HCT116 (cell line): ENCODE data around the gene CENPL. TPM values are rescaled to one million over a fixed set of nuclear protein-coding genes. Genes with fewer than 3 reads are reported as not detected.
"Not testable (repeated sequence)": the region's sequence is repeated elsewhere in the genome, so short reads cannot be mapped to it uniquely, and the experiment has no call there.

Source experiments
- ATAC-seq: fragments of 200-7000 bp; cut with Tn5 transposase; 2 replicates; pipeline ENCODE4 v1.9.1; 2020; ENCODE audit warnings: mild to moderate bottlenecking, moderate library complexity
- BruUV-seq: library from RNA; stranded (reverse); fragments of 400-500 nt; replicated peaks from 2 replicates; lab custom pipeline; 2021; lab: Mats Ljungman, UMichigan
- CTCF ChIA-PET: fragments of 300-600 bp; sonication (Branson Sonifier 250); formaldehyde crosslinking; loops from one replicate; lab custom pipeline; 2021; ENCODE audit warnings: antibody characterized with exemption; lab: Charles Lee
- POLR2A ChIA-PET: fragments of 300-600, 350-600 bp; sonication (Branson Sonifier 250); formaldehyde crosslinking; loops from one replicate; lab custom pipeline; 2021; ENCODE audit warnings: antibody characterized with exemption; lab: Charles Lee
- RAD21 ChIA-PET, 2 experiments: fragments of 300-600 bp; sonication (Branson Sonifier 250); formaldehyde crosslinking; loops; one replicate each; lab custom pipeline; 2023; ENCODE audit warnings: low total read pairs in 2 of 2; ENCODE audit not compliant: uncharacterized antibody in 2 of 2, unreplicated experiment in 2 of 2, low non-redundant PET in 1 of 2; lab: Charles Lee
- DNase-seq: peaks from one replicate; pipeline ENCODE4 v3.0.0-alpha.2; 2010; ENCODE audit warnings: low read depth, low spot score
- H2AFZ ChIP-seq: fragments of 200-600 bp; shearing (Covaris generic), sonication (generic); 2 replicates; pipeline ENCODE4 v1.6.1; 2017; ENCODE audit warnings: low read depth, mixed run types, mixed read lengths, antibody characterized with exemption, low read length; ENCODE audit not compliant: poor library complexity, severe bottlenecking
- H3K27ac ChIP-seq: 2 replicates; pipeline ENCODE4 v1.5.1; 2012; ENCODE audit warnings: low read depth, low read length
- H3K27me3 ChIP-seq: fragments of 200-600 bp; sonication (generic); 2 replicates; pipeline ENCODE4 v1.6.1; 2016; ENCODE audit warnings: mixed run types, low read length, mixed read lengths; ENCODE audit not compliant: insufficient read depth
- H3K36me3 ChIP-seq, 2 experiments: fragments of 200-500 bp in 1 of 2; fragments of 200-600 bp in 1 of 2; sonication (Bioruptor generic) in 1 of 2; sonication (generic) in 1 of 2; 2 replicates each; pipeline versions ENCODE4 v1.5.1 to v1.6.1; 2014 to 2016; ENCODE audit warnings: low read length in 2 of 2, inconsistent platforms in 1 of 2, mixed read lengths in 1 of 2, mixed run types in 1 of 2; ENCODE audit not compliant: insufficient read depth in 2 of 2, control insufficient read depth in 1 of 2
- H3K4me1 ChIP-seq, 2 experiments: fragments of 200-600 bp in 1 of 2; sonication (generic) in 1 of 2; 2 replicates each; pipeline versions ENCODE4 v1.5.1 to v1.6.1; 2012 to 2017; ENCODE audit warnings: low read length in 2 of 2, inconsistent platforms in 1 of 2, mild to moderate bottlenecking in 1 of 2, mixed read lengths in 1 of 2, mixed run types in 1 of 2, moderate library complexity in 1 of 2; ENCODE audit not compliant: insufficient read depth in 2 of 2, control insufficient read depth in 1 of 2
- H3K4me2 ChIP-seq: fragments of 200-600 bp; sonication (generic); 2 replicates; pipeline ENCODE4 v1.6.1; 2017; ENCODE audit warnings: mixed run types, low read length, mixed read lengths
- H3K4me3 ChIP-seq, 2 experiments: fragments of 200-600 bp in 1 of 2; sonication (generic) in 1 of 2; replicated peaks in 1 of 2; 2 replicates each; pipeline ENCODE4 v1.5.1; 2011 to 2016; ENCODE audit warnings: low read length in 2 of 2, control low read depth in 1 of 2, low read depth in 1 of 2, mild to moderate bottlenecking in 1 of 2, mixed read lengths in 1 of 2, mixed run types in 1 of 2
- H3K79me2 ChIP-seq: fragments of 200-600 bp; sonication (generic); 2 replicates; pipeline ENCODE4 v1.6.1; 2017; ENCODE audit warnings: mild to moderate bottlenecking, mixed run types, low read length, moderate library complexity, mixed read lengths; ENCODE audit not compliant: insufficient read depth
- H3K9ac ChIP-seq: fragments of 200-600 bp; sonication (generic); 2 replicates; pipeline ENCODE4 v1.6.1; 2016; ENCODE audit warnings: low read length, mixed read lengths
- H3K9me2 ChIP-seq: fragments of 200-600 bp; sonication (generic), shearing (Covaris generic); 2 replicates; pipeline ENCODE4 v1.6.1; 2017; ENCODE audit warnings: mixed run types, mild to moderate bottlenecking, moderate library complexity; ENCODE audit not compliant: insufficient read depth
- H3K9me3 ChIP-seq, 2 experiments: fragments of 200-500 bp in 1 of 2; fragments of 200-600 bp in 1 of 2; sonication (Bioruptor generic) in 1 of 2; sonication (generic) in 1 of 2; 2 replicates each; pipeline ENCODE4 v1.6.1; 2014 to 2017; ENCODE audit warnings: low read length in 2 of 2, mixed read lengths in 2 of 2, inconsistent platforms in 1 of 2, low read depth in 1 of 2, mild to moderate bottlenecking in 1 of 2, mixed run types in 1 of 2, moderate library complexity in 1 of 2; ENCODE audit not compliant: control insufficient read depth in 1 of 2, insufficient read depth in 1 of 2
- H4K20me1 ChIP-seq: fragments of 200-600 bp; sonication (generic), shearing (Covaris generic); 2 replicates; pipeline ENCODE4 v1.6.1; 2017; ENCODE audit warnings: mixed run types, mild to moderate bottlenecking, moderate library complexity; ENCODE audit not compliant: insufficient read depth
- CBX3 ChIP-seq: IDR thresholded peaks from 2 replicates; pipeline ENCODE4 v1.6.1; 2012; ENCODE audit warnings: low read depth
- EGR1 ChIP-seq: IDR thresholded peaks from 2 replicates; pipeline ENCODE4 v1.6.1; 2012; ENCODE audit warnings: low read depth
- JUND ChIP-seq: IDR thresholded peaks from 2 replicates; pipeline ENCODE4 v1.6.1; 2012
- POLR2A ChIP-seq: IDR thresholded peaks from 2 replicates; pipeline ENCODE4 v1.7.0; 2011; ENCODE audit warnings: borderline replicate concordance; ENCODE audit not compliant: insufficient read depth, insufficient read length; ENCODE audit errors: extremely low read depth
- SIN3A ChIP-seq: IDR thresholded peaks from 2 replicates; pipeline ENCODE4 v1.6.1; 2012; ENCODE audit warnings: low read depth
- SP1 ChIP-seq: IDR thresholded peaks from 2 replicates; pipeline ENCODE4 v1.6.1; 2012; ENCODE audit warnings: low read depth
- intact Hi-C: fragments of 100-400 bp; cut with micrococcal nuclease; formaldehyde crosslinking; loops from 2 replicates; pipeline ENCODE4 v1.10.0; 2022
- total RNA-seq: library from RNA; stranded (reverse); gene quantifications from one replicate; pipeline ENCODE4 v1.2.1, GENCODE V29; 2021; ENCODE audit not compliant: unreplicated experiment
- TF ChIP-seq, protein P1 (sequence below): IDR thresholded peaks from 2 replicates; pipeline ENCODE4 v1.6.1; 2012
- TF ChIP-seq, protein P2 (sequence below): IDR thresholded peaks from 2 replicates; pipeline ENCODE4 v1.6.1; 2011; ENCODE audit warnings: mild to moderate bottlenecking, low read length, moderate library complexity; ENCODE audit not compliant: insufficient replicate concordance; ENCODE audit errors: extremely low read depth

Gene CENPL
- total RNA-seq, 1 experiment from 2014 or later, result 20.3 TPM

DNA sequence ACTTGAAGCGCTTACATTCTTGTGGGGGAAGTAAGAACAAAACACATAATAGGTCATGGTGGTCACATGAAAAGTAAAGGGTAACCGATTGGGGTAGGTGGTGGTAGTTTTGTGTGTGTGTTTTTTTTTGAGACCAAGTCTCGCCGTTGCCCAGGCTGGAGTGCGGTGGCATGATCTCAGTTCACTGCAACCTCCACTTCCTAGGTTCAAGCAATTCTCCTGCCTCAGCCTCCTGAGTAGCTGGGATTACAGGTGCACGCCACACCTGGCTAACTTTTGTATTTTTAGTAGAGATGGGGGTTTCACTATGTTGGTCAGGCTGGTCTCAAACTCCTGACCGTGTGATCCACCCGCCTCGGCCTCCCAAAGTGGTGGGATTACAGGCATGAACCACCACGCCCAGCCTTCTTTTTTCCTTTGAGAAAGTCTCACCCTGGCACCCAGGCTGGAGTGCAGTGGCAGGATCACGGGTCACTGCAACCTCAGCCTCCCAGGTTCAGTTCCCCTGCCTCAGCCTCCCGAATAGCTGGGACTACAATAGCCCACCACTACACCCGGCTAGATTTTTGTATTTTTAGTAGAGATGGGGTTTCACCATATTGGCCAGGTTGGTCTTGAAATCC, 37.6 kb upstream of the CENPL start:
- H3K9ac ChIP-seq, H3K9me3 ChIP-seq, BruUV-seq, H3K27me3 ChIP-seq, H3K4me3 ChIP-seq, RAD21 ChIA-PET, H2AFZ ChIP-seq, H3K4me2 ChIP-seq, DNase-seq, H3K9me2 ChIP-seq: not testable (repeated sequence)
- H3K4me1 ChIP-seq, result peaks cover 5 to 33% of the 10 kb centered on the region in 2 experiments; a peak in 3 of 4 replicates
- H3K27ac ChIP-seq, result peak overlapping the region; percentile 91
- peaks cover 33% of the 10 kb centered on the region for H3K79me2 ChIP-seq
- ChIA-PET POLR2A (interaction anchor here (0.7 to 2.1 kb wide), 4 partner anchors 14 to 432 kb away, joined by 3 to 7 read pairs (median 4); no protein-coding TSS in a partner anchor), CTCF (interaction anchor here (1.0 kb wide), 1 partner anchor 356 kb away, joined by 3 read pairs; no protein-coding TSS in a partner anchor)
- peaks cover 39% of the 10 kb centered on the region; the same call in 1 of the 2 replicates for H4K20me1 ChIP-seq
- TF ChIP-seq, protein P1, sequence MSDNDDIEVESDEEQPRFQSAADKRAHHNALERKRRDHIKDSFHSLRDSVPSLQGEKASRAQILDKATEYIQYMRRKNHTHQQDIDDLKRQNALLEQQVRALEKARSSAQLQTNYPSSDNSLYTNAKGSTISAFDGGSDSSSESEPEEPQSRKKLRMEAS, result peak; percentile 16; the same call in 1 of the 2 replicates
- TF ChIP-seq JUND, result peak; percentile 25; the same call in 1 of the 2 replicates
- TF ChIP-seq SP1, result peak; percentile 32; the same call in 1 of the 2 replicates
- 0 out of 2 replicates have a peak, but pooled peaks have one; percentile 14 for TF ChIP-seq EGR1
- TF ChIP-seq POLR2A, result peak; percentile 55
- TF ChIP-seq CBX3, result peak; percentile 36; the same call in 1 of the 2 replicates
- TF ChIP-seq, protein P2, sequence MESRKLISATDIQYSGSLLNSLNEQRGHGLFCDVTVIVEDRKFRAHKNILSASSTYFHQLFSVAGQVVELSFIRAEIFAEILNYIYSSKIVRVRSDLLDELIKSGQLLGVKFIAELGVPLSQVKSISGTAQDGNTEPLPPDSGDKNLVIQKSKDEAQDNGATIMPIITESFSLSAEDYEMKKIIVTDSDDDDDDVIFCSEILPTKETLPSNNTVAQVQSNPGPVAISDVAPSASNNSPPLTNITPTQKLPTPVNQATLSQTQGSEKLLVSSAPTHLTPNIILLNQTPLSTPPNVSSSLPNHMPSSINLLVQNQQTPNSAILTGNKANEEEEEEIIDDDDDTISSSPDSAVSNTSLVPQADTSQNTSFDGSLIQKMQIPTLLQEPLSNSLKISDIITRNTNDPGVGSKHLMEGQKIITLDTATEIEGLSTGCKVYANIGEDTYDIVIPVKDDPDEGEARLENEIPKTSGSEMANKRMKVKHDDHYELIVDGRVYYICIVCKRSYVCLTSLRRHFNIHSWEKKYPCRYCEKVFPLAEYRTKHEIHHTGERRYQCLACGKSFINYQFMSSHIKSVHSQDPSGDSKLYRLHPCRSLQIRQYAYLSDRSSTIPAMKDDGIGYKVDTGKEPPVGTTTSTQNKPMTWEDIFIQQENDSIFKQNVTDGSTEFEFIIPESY, result peak; percentile 15
- TF ChIP-seq SIN3A, result peak; percentile 40; the same call in 1 of the 2 replicates
- peaks cover 33 to 42% of the 10 kb centered on the region in 2 experiments for H3K36me3 ChIP-seq
- intact Hi-C loops, result loop anchor here (2.0 to 10.0 kb wide), 2 partner anchors 353 to 431 kb away; no protein-coding TSS in a partner anchor
- peak; percentile 53 for ATAC-seq
